Neural cell (in vitro differentiated cells): ENCODE results near the gene CASR. TPM values are rescaled to one million over a fixed set of nuclear protein-coding genes. Genes with fewer than 3 reads are reported as not detected.

ENCODE experiments used
- H2AFZ ChIP-seq: fragments of 200-600, 300-800 bp; sonication (generic), shearing (Covaris generic); 2 replicates; pipeline ENCODE4 v1.6.0; 2014; ENCODE audit warnings: low read depth, mild to moderate bottlenecking, antibody characterized with exemption, low read length, moderate library complexity
- H3F3A ChIP-seq: fragments of 200-600 bp; shearing (Covaris generic); 2 replicates; pipeline ENCODE4 v1.6.1; 2016; ENCODE audit warnings: mild to moderate bottlenecking, moderate library complexity, mixed read lengths, antibody characterized with exemption, low read length; ENCODE audit not compliant: insufficient read depth, poor library complexity, severe bottlenecking
- H3K27ac ChIP-seq: fragments of 200-600, 300-800 bp; sonication (generic), shearing (Covaris generic); 2 replicates; pipeline ENCODE4 v1.5.1; 2014; ENCODE audit warnings: mild to moderate bottlenecking, low read length, moderate library complexity
- H3K27me3 ChIP-seq: fragments of 300-800, 200-600 bp; sonication (generic), shearing (Covaris generic); 2 replicates; pipeline ENCODE4 v1.6.0; 2014; ENCODE audit warnings: mild to moderate bottlenecking, low read depth, low read length, moderate library complexity; ENCODE audit not compliant: insufficient read depth
- H3K36me3 ChIP-seq: fragments of 300-800, 200-600 bp; sonication (generic), shearing (Covaris generic); 2 replicates; pipeline ENCODE4 v1.5.1; 2014; ENCODE audit warnings: mild to moderate bottlenecking, antibody characterized with exemption, low read length, moderate library complexity; ENCODE audit not compliant: insufficient read depth
- H3K4me2 ChIP-seq: fragments of 300-800, 200-600 bp; sonication (generic), shearing (Covaris generic); 2 replicates; pipeline ENCODE4 v1.6.0; 2014; ENCODE audit warnings: mild to moderate bottlenecking, low read length
- H3K4me3 ChIP-seq: fragments of 300-800, 200-600 bp; sonication (generic), shearing (Covaris generic); 2 replicates; pipeline ENCODE4 v1.5.1; 2014; ENCODE audit warnings: mild to moderate bottlenecking, low read length, moderate library complexity
- H3K79me2 ChIP-seq: fragments of 200-600 bp; shearing (Covaris generic); replicated peaks from 2 replicates; pipeline ENCODE4 v1.6.0; 2014; ENCODE audit warnings: mild to moderate bottlenecking, low read length, moderate library complexity; ENCODE audit not compliant: insufficient read depth
- H3K9ac ChIP-seq: fragments of 300-800, 200-600 bp; sonication (generic), shearing (Covaris generic); 2 replicates; pipeline ENCODE4 v1.6.1; 2016; ENCODE audit warnings: mild to moderate bottlenecking, low read length, mixed read lengths
- H3K9me2 ChIP-seq: fragments of 200-600 bp; shearing (Covaris generic); 2 replicates; pipeline ENCODE4 v1.6.1; 2016; ENCODE audit warnings: mild to moderate bottlenecking, low read length, mixed read lengths; ENCODE audit not compliant: insufficient read depth
- H3K9me3 ChIP-seq: fragments of 200-600, 300-800 bp; sonication (generic), shearing (Covaris generic); 2 replicates; pipeline ENCODE4 v1.6.1; 2016; ENCODE audit warnings: mild to moderate bottlenecking, mixed run types, low read length, moderate library complexity, mixed read lengths
- H4K20me1 ChIP-seq: fragments of 200-600 bp; shearing (Covaris generic); 2 replicates; pipeline ENCODE4 v1.6.1; 2016; ENCODE audit warnings: mild to moderate bottlenecking, mixed run types; ENCODE audit not compliant: insufficient read depth
- CTCF ChIP-seq: fragments of 450-650 bp; IDR thresholded peaks from 2 replicates; pipeline ENCODE4 v1.5.1; 2014; ENCODE audit warnings: antibody characterized with exemption, mild to moderate bottlenecking, moderate library complexity; ENCODE audit not compliant: poor library complexity, severe bottlenecking
- EP300 ChIP-seq: fragments of 450-650 bp; conservative IDR thresholded peaks from 2 replicates; pipeline ENCODE4 v1.6.1; 2014; ENCODE audit warnings: antibody characterized with exemption, mild to moderate bottlenecking, moderate library complexity; ENCODE audit not compliant: poor library complexity, severe bottlenecking
- EZH2 ChIP-seq: fragments of 200-600, 300-800 bp; shearing (Covaris generic), sonication (generic); IDR thresholded peaks from 2 replicates; pipeline ENCODE4 v1.6.1; 2014; ENCODE audit warnings: antibody characterized with exemption, low read length, borderline replicate concordance, mild to moderate bottlenecking; ENCODE audit not compliant: insufficient read depth, poor library complexity, severe bottlenecking
- MXI1 ChIP-seq: fragments of 450-650 bp; conservative IDR thresholded peaks from 2 replicates; pipeline ENCODE4 v1.6.1; 2014; ENCODE audit warnings: antibody characterized with exemption, mild to moderate bottlenecking; ENCODE audit not compliant: poor library complexity, severe bottlenecking
- POLR2AphosphoS5 ChIP-seq: IDR thresholded peaks from 2 replicates; pipeline ENCODE4 v1.6.1; 2012
- RAD21 ChIP-seq: fragments of 450-650 bp; conservative IDR thresholded peaks from 2 replicates; pipeline ENCODE4 v1.6.1; 2014; ENCODE audit warnings: antibody characterized with exemption, mild to moderate bottlenecking, moderate library complexity
- REST ChIP-seq: IDR thresholded peaks from 2 replicates; pipeline ENCODE4 v1.6.1; 2012; ENCODE audit warnings: borderline replicate concordance
- SMC3 ChIP-seq: fragments of 450-650 bp; conservative IDR thresholded peaks from 2 replicates; pipeline ENCODE4 v1.6.1; 2014; ENCODE audit warnings: antibody characterized with exemption, mild to moderate bottlenecking, moderate library complexity; ENCODE audit not compliant: poor library complexity
- TAF1 ChIP-seq: IDR thresholded peaks from 2 replicates; pipeline ENCODE4 v1.6.1; 2012; ENCODE audit warnings: low read depth
- polyA plus RNA-seq: library from polyadenylated mRNA; depleted of rRNA; stranded (reverse); fragments of >200 nt; gene quantifications from 2 replicates; pipeline ENCODE4 v1.2.3, GENCODE V29; 2014

CASR gene
- polyA plus RNA-seq, 1 donor from 2014 or later = not detected

GRCh38 chr3:122230174-122230573 lies 46.7 kb downstream of the CASR start:
- Histone ChIP-seq H3K27ac (no peak overlapping the region), H4K20me1 (no peaks in the 10 kb centered on the region), H3F3A (no peaks in the 10 kb centered on the region), H3K36me3 (no peaks in the 10 kb centered on the region), H3K9ac (no peak overlapping the region), H3K9me2 (no peaks in the 10 kb centered on the region), H3K9me3 (no peaks in the 10 kb centered on the region), H3K4me2 (no peak overlapping the region), H2AFZ (no peak overlapping the region), H3K79me2 (no peaks in the 10 kb centered on the region), H3K4me3 (no peak overlapping the region), H3K27me3 (no peaks in the 10 kb centered on the region)
- TF ChIP-seq EP300 (no peak), RAD21 (no peak), POLR2AphosphoS5 (no peak), TAF1 (no peak)

- Histone ChIP-seq H3F3A (no peaks in the 10 kb centered on the region), H3K79me2 (no peaks in the 10 kb centered on the region), H3K36me3 (no peaks in the 10 kb centered on the region), H3K4me2 (no peak overlapping the region), H3K9ac (no peak overlapping the region), H3K27me3 (no peaks in the 10 kb centered on the region), H3K4me3 (no peak overlapping the region), H3K9me3 (no peaks in the 10 kb centered on the region), H3K9me2 (no peaks in the 10 kb centered on the region), H2AFZ (no peak overlapping the region), H4K20me1 (no peaks in the 10 kb centered on the region), H3K27ac (no peak overlapping the region)
- TF ChIP-seq POLR2AphosphoS5 (no peak), TAF1 (no peak), REST (no peak), RAD21 (no peak), EP300 (no peak), EZH2 (no peak), CTCF (no peak), MXI1 (no peak), SMC3 (no peak)
These were observed 48.1 kb downstream of the CASR start for GRCh38 chr3:122231465-122232157.

- Histone ChIP-seq H3K79me2 (no peaks in the 10 kb centered on the region), H3K27ac (no peak overlapping the region), H3F3A (no peaks in the 10 kb centered on the region), H3K4me2 (no peak overlapping the region), H3K36me3 (no peaks in the 10 kb centered on the region), H3K9ac (no peak overlapping the region), H3K9me3 (no peaks in the 10 kb centered on the region), H2AFZ (no peak overlapping the region), H3K27me3 (no peaks in the 10 kb centered on the region), H4K20me1 (no peaks in the 10 kb centered on the region), H3K4me3 (no peak overlapping the region), H3K9me2 (no peaks in the 10 kb centered on the region)
- TF ChIP-seq POLR2AphosphoS5 = no peak
- TF ChIP-seq MXI1 = no peak
- no peak for TF ChIP-seq EP300
These were observed 49.0 kb downstream of the CASR start for GRCh38 chr3:122232485-122232884.
